DMS153 (cell line): ENCODE data around the gene ELAC1.
A peak's percentile ranks its signal among the peaks of the same experiment; 100 is the strongest.
"Not testable (repeated sequence)": the region's sequence is repeated elsewhere in the genome, so short reads cannot be mapped to it uniquely, and the experiment has no call there.

ENCODE experiments used
- DNase-seq: peaks from one replicate; lab custom pipeline; 2025; lab: John Stamatoyannopoulos, UW

Gene ELAC1

GRCh38 chr18:50973367-50974126, 5.7 kb downstream of the ELAC1 start:
- no peak for DNase-seq

- DNase-seq = no peak
These were observed 9.4 kb downstream of the ELAC1 start for GRCh38 chr18:50977037-50977760.

GRCh38 chr18:50981381-50981780, 13.5 kb downstream of the ELAC1 start:
- no peak for DNase-seq

- DNase-seq = no peak
These were observed 14.4 kb downstream of the ELAC1 start for GRCh38 chr18:50982086-50982801.

- DNase-seq = no peak
These were observed 15.0 kb downstream of the ELAC1 start for GRCh38 chr18:50982802-50983179.

- DNase-seq = no peak
These were observed 18.7 kb downstream of the ELAC1 start for GRCh38 chr18:50986360-50987087.

GRCh38 chr18:50987261-50987660, 19.4 kb downstream of the ELAC1 start:
- DNase-seq = no peak

GRCh38 chr18:50989711-50990110, 21.9 kb downstream of the ELAC1 start:
- DNase-seq = no peak

- no peak for DNase-seq
These were observed 24.5 kb downstream of the ELAC1 start for GRCh38 chr18:50992351-50992762.

GRCh38 chr18:50994031-50994430, 26.2 kb downstream of the ELAC1 start:
- DNase-seq = no peak

GRCh38 chr18:51003174-51003573, 35.3 kb downstream of the ELAC1 start:
- not testable (repeated sequence) for DNase-seq

- no peak for DNase-seq
These were observed 38.4 kb downstream of the ELAC1 start for GRCh38 chr18:51006061-51006818.

- DNase-seq = no peak
These were observed 39.3 kb downstream of the ELAC1 start for GRCh38 chr18:51006948-51007789.

GRCh38 chr18:51007790-51008139, 39.9 kb downstream of the ELAC1 start:
- no peak for DNase-seq

- peak; percentile 44 for DNase-seq
These were observed 41.2 kb downstream of the ELAC1 start for GRCh38 chr18:51009072-51009471.

GRCh38 chr18:51010218-51010617, 42.4 kb downstream of the ELAC1 start:
- DNase-seq = no peak

GRCh38 chr18:51011709-51012108, 43.9 kb downstream of the ELAC1 start:
- no peak for DNase-seq

- DNase-seq = no peak
These were observed 44.6 kb downstream of the ELAC1 start for GRCh38 chr18:51012441-51012840.

- DNase-seq = no peak
These were observed 45.4 kb downstream of the ELAC1 start for GRCh38 chr18:51013259-51013658.

GRCh38 chr18:51017140-51017879, 49.5 kb downstream of the ELAC1 start:
- no peak for DNase-seq
